Endothelial cell of umbilical vein (primary cell): ENCODE measurements around the gene FSD1.

Source experiments
- CTCF ChIP-seq, 2 donors: IDR thresholded peaks; 1 replicate in 1 of 2; 2 replicates in 1 of 2; pipeline ENCODE4 v1.5.1; 2011; ENCODE audit warnings: low read length in 2 of 2, mild to moderate bottlenecking in 2 of 2, moderate library complexity in 2 of 2, control low read depth in 1 of 2, inconsistent platforms in 1 of 2, low read depth in 1 of 2; ENCODE audit not compliant: insufficient read depth in 1 of 2; ENCODE audit errors: extremely low read depth in 1 of 2
- EZH2 ChIP-seq: IDR thresholded peaks from 2 replicates; pipeline ENCODE4 v1.6.1; 2012; ENCODE audit warnings: borderline replicate concordance, low read depth, mild to moderate bottlenecking, moderate library complexity, low read length, inconsistent platforms; ENCODE audit not compliant: severe bottlenecking
- GATA2 ChIP-seq: IDR thresholded peaks from 2 replicates; pipeline ENCODE4 v1.7.0; 2011; ENCODE audit warnings: low read depth, mild to moderate bottlenecking, moderate library complexity, mixed read lengths, low read length; ENCODE audit not compliant: insufficient read length, insufficient read depth
- JUN ChIP-seq: IDR thresholded peaks from 2 replicates; pipeline ENCODE4 v1.6.1; 2011; ENCODE audit warnings: borderline replicate concordance, low read depth; ENCODE audit not compliant: insufficient read length, insufficient read depth
- MYC ChIP-seq: IDR thresholded peaks from one replicate; pipeline ENCODE4 v1.6.1; 2011; ENCODE audit warnings: mild to moderate bottlenecking, low read depth, low read length
- POLR2A ChIP-seq: IDR thresholded peaks from 2 replicates; pipeline ENCODE4 v1.6.1; 2012; ENCODE audit warnings: low read depth, mild to moderate bottlenecking, control low read depth, low read length
- POLR2AphosphoS5 ChIP-seq: IDR thresholded peaks from 2 replicates; pipeline ENCODE4 v1.6.1; 2012; ENCODE audit warnings: low read depth, mild to moderate bottlenecking, control low read depth, low read length, moderate library complexity; ENCODE audit not compliant: insufficient read depth

GRCh38 chr19:4363571-4364304, 59.3 kb downstream of the FSD1 start:
- TF ChIP-seq POLR2A (no peak), CTCF (IDR thresholded peaks at IDR 0.05; ENCODE audit: extremely low read depth in 1 of 2, insufficient read depth in 1 of 2, low read depth in 1 of 2, low read length in 2 of 2) (no peak), POLR2AphosphoS5 (no peak), JUN (no peak), GATA2 (no peak), MYC (no peak), EZH2 (no peak)
